ENCODE results near the gene CCDC177.

- no peak for TF ChIP-seq EZH2 (IDR thresholded peaks at IDR 0.05; ENCODE audit: borderline replicate concordance, low read depth, low read length)
- no peak for TF ChIP-seq SAP30 (IDR thresholded peaks at IDR 0.05; ENCODE audit: borderline replicate concordance, insufficient read depth, low read depth, low read length, poor library complexity, severe bottlenecking)
- TF ChIP-seq, protein P1, sequence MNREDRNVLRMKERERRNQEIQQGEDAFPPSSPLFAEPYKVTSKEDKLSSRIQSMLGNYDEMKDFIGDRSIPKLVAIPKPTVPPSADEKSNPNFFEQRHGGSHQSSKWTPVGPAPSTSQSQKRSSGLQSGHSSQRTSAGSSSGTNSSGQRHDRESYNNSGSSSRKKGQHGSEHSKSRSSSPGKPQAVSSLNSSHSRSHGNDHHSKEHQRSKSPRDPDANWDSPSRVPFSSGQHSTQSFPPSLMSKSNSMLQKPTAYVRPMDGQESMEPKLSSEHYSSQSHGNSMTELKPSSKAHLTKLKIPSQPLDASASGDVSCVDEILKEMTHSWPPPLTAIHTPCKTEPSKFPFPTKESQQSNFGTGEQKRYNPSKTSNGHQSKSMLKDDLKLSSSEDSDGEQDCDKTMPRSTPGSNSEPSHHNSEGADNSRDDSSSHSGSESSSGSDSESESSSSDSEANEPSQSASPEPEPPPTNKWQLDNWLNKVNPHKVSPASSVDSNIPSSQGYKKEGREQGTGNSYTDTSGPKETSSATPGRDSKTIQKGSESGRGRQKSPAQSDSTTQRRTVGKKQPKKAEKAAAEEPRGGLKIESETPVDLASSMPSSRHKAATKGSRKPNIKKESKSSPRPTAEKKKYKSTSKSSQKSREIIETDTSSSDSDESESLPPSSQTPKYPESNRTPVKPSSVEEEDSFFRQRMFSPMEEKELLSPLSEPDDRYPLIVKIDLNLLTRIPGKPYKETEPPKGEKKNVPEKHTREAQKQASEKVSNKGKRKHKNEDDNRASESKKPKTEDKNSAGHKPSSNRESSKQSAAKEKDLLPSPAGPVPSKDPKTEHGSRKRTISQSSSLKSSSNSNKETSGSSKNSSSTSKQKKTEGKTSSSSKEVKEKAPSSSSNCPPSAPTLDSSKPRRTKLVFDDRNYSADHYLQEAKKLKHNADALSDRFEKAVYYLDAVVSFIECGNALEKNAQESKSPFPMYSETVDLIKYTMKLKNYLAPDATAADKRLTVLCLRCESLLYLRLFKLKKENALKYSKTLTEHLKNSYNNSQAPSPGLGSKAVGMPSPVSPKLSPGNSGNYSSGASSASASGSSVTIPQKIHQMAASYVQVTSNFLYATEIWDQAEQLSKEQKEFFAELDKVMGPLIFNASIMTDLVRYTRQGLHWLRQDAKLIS (CRISPR knock-in tag; IDR thresholded peaks at IDR 0.05), result no peak
- TF ChIP-seq MYBL2 (IDR thresholded peaks at IDR 0.05; ENCODE audit: low read depth), result no peak
- TF ChIP-seq MYBL2 (CRISPR knock-in tag; IDR thresholded peaks at IDR 0.05; ENCODE audit: borderline replicate concordance), result no peak
- TF ChIP-seq KDM1A (IDR thresholded peaks at IDR 0.05), result no peak
- no peak for TF ChIP-seq POLR2A (conservative IDR thresholded peaks at IDR 0.05)
- no peak for TF ChIP-seq ZBTB33 (CRISPR knock-in tag; IDR thresholded peaks at IDR 0.05)
- no peak for TF ChIP-seq ZNF12 (CRISPR knock-in tag; IDR thresholded peaks at IDR 0.05)
- no peak for TF ChIP-seq MTA1 (IDR thresholded peaks at IDR 0.05; ENCODE audit: borderline replicate concordance)
- TF ChIP-seq ZNF766 (CRISPR knock-in tag; conservative IDR thresholded peaks at IDR 0.05), result no peak
- TF ChIP-seq CHD4 (IDR thresholded peaks at IDR 0.05; ENCODE audit: insufficient read depth, insufficient replicate concordance, low read depth, low read length, poor library complexity, severe bottlenecking), result no peak
Measured at GRCh38 chr14:69605738-69606137, 31.1 kb upstream of the CCDC177 start.
